Right atrium auricular region (tissue), 2 donors: Measurements from ENCODE around the gene HIPK4. TPM values are rescaled to one million over a fixed set of nuclear protein-coding genes. Genes with fewer than 3 reads are reported as not detected.

ENCODE experiments used
- DNase-seq: peaks from one replicate; pipeline ENCODE4 v3.0.0-alpha.2; 2019; ENCODE audit warnings: low spot score
- H3K27ac ChIP-seq, 2 donors: fragments of 200-600 bp; sonication (generic); 1 replicate in 1 of 2; 2 replicates in 1 of 2; pipeline ENCODE4 v1.5.1; 2016 to 2019
- H3K27me3 ChIP-seq, 2 donors: fragments of 200-600 bp; sonication (generic); one replicate each; pipeline versions ENCODE4 v1.5.1 to v1.6.0; 2017 to 2019
- H3K36me3 ChIP-seq: fragments of 200-600 bp; sonication (generic); one replicate; pipeline ENCODE4 v1.5.1; 2016
- H3K4me1 ChIP-seq, 2 donors: fragments of 200-600 bp; sonication (generic); one replicate each; pipeline versions ENCODE4 v1.5.1 to v1.6.0; 2017 to 2019
- H3K4me3 ChIP-seq, 2 donors: fragments of 200-600 bp; sonication (generic); 1 replicate in 1 of 2; 2 replicates in 1 of 2; pipeline ENCODE4 v1.5.1; 2017 to 2019; ENCODE audit warnings: mild to moderate bottlenecking in 1 of 2, moderate library complexity in 1 of 2
- H3K9me3 ChIP-seq, 2 donors: fragments of 200-600 bp; sonication (generic); one replicate each; pipeline ENCODE4 v1.5.1; 2019
- total RNA-seq, 2 donors: library from RNA; depleted of rRNA; stranded (reverse); fragments of >200 nt; gene quantifications; one replicate each; pipeline ENCODE4 v1.1.0, GENCODE V29; 2016
- TF ChIP-seq, protein P1 (sequence below), 2 donors: fragments of 200-600 bp; sonication (generic); IDR thresholded peaks; one replicate each; pipeline ENCODE4 v1.5.1; 2019; ENCODE audit warnings: antibody characterized with exemption in 2 of 2

The HIPK4 gene
- total RNA-seq, 2 donors from 2014 or later: 1.0 TPM; not detected in 1

DNA sequence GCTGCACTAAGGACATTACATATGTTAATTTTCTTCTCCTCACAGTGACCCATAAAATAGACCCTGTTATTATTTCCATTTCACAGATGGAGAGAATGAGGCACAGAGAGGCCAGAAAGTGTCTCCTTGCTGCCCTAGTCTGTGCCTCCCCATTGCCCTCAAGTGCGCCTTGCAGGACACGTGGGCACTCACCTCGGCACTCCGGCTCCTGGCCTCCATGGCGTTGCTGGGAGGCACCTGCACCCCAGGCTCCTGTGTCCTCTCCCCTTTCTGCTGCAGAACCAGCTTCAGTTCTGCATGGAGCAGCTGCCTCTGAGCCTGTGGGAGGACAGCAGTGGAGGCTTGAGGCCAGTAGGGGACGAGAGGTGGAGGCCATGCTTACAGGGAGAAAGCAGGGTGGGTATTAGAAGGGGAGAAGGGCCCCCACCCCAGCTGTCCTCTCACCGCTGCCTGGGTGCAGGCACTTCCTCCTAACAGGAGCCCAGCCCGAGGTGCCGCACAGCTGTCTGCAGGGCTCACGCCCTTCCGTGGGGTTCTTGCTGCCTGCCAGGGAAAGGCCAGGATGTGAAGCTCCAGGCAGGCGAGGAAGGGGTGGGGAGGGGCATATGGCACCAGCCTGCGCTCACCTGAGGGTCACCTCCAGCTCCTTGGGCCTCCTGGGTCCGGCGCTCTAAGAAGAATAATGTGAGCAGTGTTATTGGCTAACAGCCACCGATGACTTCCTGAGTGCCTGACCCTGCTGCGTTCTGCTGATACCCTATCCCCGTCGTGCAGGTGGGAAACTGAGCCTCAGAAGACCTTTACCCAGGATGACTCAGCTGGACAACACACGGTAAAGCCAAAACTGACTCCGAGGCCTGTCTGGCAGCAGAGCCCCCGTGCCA is 18.0 kb upstream of the HIPK4 start:
- no peak for DNase-seq
- no peaks in the 10 kb centered on the region for H3K36me3 ChIP-seq
- no peaks in the 10 kb centered on the region for H3K27me3 ChIP-seq
- TF ChIP-seq, protein P1, sequence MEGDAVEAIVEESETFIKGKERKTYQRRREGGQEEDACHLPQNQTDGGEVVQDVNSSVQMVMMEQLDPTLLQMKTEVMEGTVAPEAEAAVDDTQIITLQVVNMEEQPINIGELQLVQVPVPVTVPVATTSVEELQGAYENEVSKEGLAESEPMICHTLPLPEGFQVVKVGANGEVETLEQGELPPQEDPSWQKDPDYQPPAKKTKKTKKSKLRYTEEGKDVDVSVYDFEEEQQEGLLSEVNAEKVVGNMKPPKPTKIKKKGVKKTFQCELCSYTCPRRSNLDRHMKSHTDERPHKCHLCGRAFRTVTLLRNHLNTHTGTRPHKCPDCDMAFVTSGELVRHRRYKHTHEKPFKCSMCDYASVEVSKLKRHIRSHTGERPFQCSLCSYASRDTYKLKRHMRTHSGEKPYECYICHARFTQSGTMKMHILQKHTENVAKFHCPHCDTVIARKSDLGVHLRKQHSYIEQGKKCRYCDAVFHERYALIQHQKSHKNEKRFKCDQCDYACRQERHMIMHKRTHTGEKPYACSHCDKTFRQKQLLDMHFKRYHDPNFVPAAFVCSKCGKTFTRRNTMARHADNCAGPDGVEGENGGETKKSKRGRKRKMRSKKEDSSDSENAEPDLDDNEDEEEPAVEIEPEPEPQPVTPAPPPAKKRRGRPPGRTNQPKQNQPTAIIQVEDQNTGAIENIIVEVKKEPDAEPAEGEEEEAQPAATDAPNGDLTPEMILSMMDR (IDR thresholded peaks at IDR 0.05): no peak
- H3K27ac ChIP-seq: no peak overlapping the region
- peaks cover 0 to 44% of the 10 kb centered on the region in 2 donors for H3K4me1 ChIP-seq
- H3K4me3 ChIP-seq: no peak overlapping the region
- no peaks in the 10 kb centered on the region for H3K9me3 ChIP-seq

DNA sequence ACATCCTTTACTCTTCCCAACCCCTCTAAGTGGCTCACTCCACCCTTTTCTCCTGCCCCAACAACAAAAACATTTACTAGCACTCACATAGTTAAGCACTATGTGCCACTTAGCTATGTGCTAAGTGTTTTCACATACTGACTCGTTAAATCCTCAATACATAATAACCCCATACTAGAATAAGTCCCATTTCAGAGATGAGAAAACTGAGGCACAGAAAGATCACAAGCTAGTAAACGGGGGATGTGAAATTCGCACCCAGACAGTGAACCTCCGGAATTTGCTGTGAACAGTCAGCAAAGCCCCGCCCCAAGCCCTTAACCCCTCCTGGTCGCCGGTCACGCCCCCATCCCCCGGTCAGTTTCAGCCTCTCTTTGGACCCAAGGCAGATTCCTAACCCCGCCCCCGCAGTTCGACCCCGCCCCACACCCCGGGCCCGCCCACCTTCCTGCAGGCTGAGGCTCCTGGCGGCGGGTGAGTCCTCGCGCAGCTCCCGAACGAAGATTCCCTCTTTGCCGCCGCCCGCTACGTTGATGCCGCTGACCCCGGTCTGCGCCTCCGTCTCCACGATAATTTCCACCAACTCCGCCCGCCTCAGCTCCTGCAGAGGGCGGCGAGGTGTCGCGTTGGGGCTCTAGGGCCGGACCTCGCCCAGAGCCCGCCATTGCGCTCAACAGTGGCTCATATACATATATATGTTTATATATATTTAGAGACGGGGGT is 13.4 kb upstream of the HIPK4 start:
- peaks cover 0 to 24% of the 10 kb centered on the region in 2 donors for H3K4me1 ChIP-seq
- no peaks in the 10 kb centered on the region for H3K9me3 ChIP-seq
- TF ChIP-seq, protein P1 (IDR thresholded peaks at IDR 0.05): no peak
- peak overlapping the region; percentile 88 to 90 for H3K27ac ChIP-seq
- peak; percentile 91 for DNase-seq
- H3K4me3 ChIP-seq: peak overlapping the region; percentile 49 to 65
- H3K27me3 ChIP-seq: no peaks in the 10 kb centered on the region
- H3K36me3 ChIP-seq: no peaks in the 10 kb centered on the region

DNA sequence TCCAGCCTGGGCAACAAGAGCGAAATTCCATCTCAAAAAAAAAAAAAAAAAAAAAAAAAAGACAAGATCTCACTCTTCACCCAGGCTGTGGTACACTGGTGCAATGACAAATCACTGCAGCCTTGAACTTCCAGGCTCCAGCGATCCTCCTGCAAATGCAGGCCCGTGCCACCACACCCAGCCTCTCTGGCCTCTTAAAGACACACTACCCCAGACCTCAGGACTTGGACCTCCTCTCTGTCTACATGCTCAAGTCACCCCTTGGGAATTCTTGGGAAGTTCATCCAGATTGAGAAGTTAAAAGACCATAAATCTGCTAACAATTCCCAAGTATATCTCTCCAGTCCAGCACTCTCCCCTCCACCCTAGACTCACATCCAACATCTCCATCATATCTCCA is 10.6 kb upstream of the HIPK4 start:
- Histone ChIP-seq H3K9me3 (no peaks in the 10 kb centered on the region), H3K27me3 (no peaks in the 10 kb centered on the region), H3K36me3 (no peaks in the 10 kb centered on the region), H3K4me3 (no peak overlapping the region), H3K4me1 (peaks cover 0 to 17% of the 10 kb centered on the region in 2 donors), H3K27ac (no peak overlapping the region)
- no peak for DNase-seq
- TF ChIP-seq, protein P1 (IDR thresholded peaks at IDR 0.05): no peak

DNA sequence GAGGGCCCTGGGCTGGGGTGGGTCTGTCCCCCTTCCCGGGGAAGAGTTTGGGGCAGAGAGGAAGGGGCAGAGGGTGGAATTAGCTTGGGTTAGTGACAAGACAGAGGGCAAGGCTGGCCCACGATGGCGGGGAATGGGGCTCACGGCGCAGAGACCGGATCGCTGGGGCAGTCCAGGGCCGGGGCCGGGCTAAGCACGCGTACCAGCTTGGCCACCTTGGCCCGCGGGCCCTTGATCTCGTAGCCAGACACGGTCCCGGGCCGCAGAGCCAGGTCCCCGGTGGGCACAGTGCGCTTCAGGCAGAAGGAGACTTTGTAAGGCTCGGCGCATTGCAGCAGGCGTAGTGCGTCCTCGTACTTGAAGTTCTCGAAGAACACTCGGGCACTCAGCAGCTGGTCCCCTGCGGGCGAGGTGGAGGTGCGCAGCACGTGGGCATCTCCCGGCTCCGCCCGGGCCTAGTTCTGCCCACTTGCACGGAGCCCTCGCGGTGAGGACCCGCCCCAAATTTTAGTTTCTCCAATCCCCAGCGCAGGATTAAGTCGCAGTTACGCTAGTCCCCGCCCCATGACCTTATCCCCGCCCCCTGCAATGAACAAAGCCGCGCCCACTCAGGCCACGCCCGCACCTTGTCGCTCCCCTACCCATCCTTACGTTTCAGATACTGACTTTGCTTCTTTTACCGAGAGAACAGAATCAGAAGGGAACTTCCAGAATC is 8.6 kb upstream of the HIPK4 start:
- peak overlapping the region in 1 of 2 donors; percentile 11 for H3K4me3 ChIP-seq
- no peak for DNase-seq
- TF ChIP-seq, protein P1 (IDR thresholded peaks at IDR 0.05): no peak

DNA sequence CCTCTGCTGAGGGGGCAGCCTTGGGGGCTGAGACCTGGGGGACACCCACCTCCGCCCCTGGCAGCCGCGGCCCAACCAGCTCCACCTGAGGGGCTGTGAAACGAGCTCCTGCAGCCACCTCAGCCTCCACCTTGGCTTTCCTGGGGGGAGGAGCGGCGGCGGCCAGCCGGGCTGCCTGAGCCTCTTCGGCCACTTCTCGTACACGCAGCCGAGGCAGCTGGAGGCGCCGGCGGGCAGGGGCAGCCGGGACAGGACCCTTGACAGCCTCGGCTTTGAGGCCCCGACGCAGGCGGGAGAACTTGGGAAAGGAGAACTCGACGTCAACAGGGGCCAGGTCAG is 7.6 kb upstream of the HIPK4 start:
- DNase-seq: no peak
- H3K9me3 ChIP-seq: no peaks in the 10 kb centered on the region
- TF ChIP-seq, protein P1 (IDR thresholded peaks at IDR 0.05): no peak

More for the DNA sequence above, 8.6 kb upstream of the HIPK4 start:
- Histone ChIP-seq H3K4me1 (peaks cover 0 to 13% of the 10 kb centered on the region in 2 donors), H3K27ac (no peak overlapping the region), H3K27me3 (no peaks in the 10 kb centered on the region), H3K9me3 (no peaks in the 10 kb centered on the region), H3K36me3 (no peaks in the 10 kb centered on the region)

More for the DNA sequence above, 7.6 kb upstream of the HIPK4 start:
- Histone ChIP-seq H3K27ac (no peak overlapping the region), H3K27me3 (no peaks in the 10 kb centered on the region), H3K4me1 (peaks cover 0 to 5% of the 10 kb centered on the region in 2 donors), H3K4me3 (no peak overlapping the region), H3K36me3 (no peaks in the 10 kb centered on the region)
